ENCODE data around the gene HMGA1. TPM values are rescaled to one million over a fixed set of nuclear protein-coding genes. Genes with fewer than 3 reads are reported as not detected.

HMGA1 gene
- total and polyA plus RNA-seq, 2 of the 13 experiments (the other 11 are each of a cell fraction or from before 2014, with no cell fraction given): 117 to 145 TPM

- TF ChIP-seq YY1 (IDR thresholded peaks at IDR 0.05; ENCODE audit: insufficient read depth, insufficient replicate concordance, low read depth, low read length) (peak; percentile 25), ZNF549 (CRISPR knock-in tag; IDR thresholded peaks at IDR 0.05) (no peak), ZNF484 (CRISPR knock-in tag; IDR thresholded peaks at IDR 0.05; ENCODE audit: borderline replicate concordance, low read depth) (peak; percentile 78; the same call in 1 of the 2 replicates), CHD4 (IDR thresholded peaks at IDR 0.05; ENCODE audit: borderline replicate concordance, low read length) (no peak), ZNF281 (CRISPR knock-in tag; IDR thresholded peaks at IDR 0.05; ENCODE audit: borderline replicate concordance) (peak; percentile 99), ZNF607 (CRISPR knock-in tag; IDR thresholded peaks at IDR 0.05; ENCODE audit: borderline replicate concordance) (peak; percentile 99), JUND (CRISPR knock-in tag; IDR thresholded peaks at IDR 0.05) (0 out of 2 replicates have a peak, but pooled peaks have one; percentile 39), CREB3 (CRISPR knock-in tag; IDR thresholded peaks at IDR 0.05) (peak; percentile 99), POGZ (CRISPR knock-in tag; IDR thresholded peaks at IDR 0.05) (no peak), JARID2 (CRISPR knock-in tag; IDR thresholded peaks at IDR 0.05; ENCODE audit: insufficient replicate concordance) (no peak), ZNF546 (CRISPR knock-in tag; conservative IDR thresholded peaks at IDR 0.05) (peak; percentile 99), GABPA (IDR thresholded peaks at IDR 0.05; ENCODE audit: low read depth, low read length) (peak; percentile 57), GABPA (CRISPR knock-in tag; IDR thresholded peaks at IDR 0.05; ENCODE audit: low read depth) (peak; percentile 58), SMYD3 (CRISPR knock-in tag; IDR thresholded peaks at IDR 0.05) (peak; percentile 67; the same call in 1 of the 2 replicates), ZNF414 (CRISPR knock-in tag; IDR thresholded peaks at IDR 0.05) (no peak), ZNF333 (CRISPR knock-in tag; IDR thresholded peaks at IDR 0.05; ENCODE audit: borderline replicate concordance) (no peak; the same call in 1 of the 2 replicates), ZSCAN9 (CRISPR knock-in tag; IDR thresholded peaks at IDR 0.05; ENCODE audit: borderline replicate concordance) (no peak), RFX1 (IDR thresholded peaks at IDR 0.05) (no peak), HMGXB3 (CRISPR knock-in tag; IDR thresholded peaks at IDR 0.05; ENCODE audit: borderline replicate concordance) (no peak; the same call in 1 of the 2 replicates), ZNF619 (CRISPR knock-in tag; IDR thresholded peaks at IDR 0.05) (no peak), TBP (CRISPR knock-in tag; IDR thresholded peaks at IDR 0.05) (no peak)
Measured at GRCh38 chr6:34237722-34238584, 1.3 kb downstream of the HMGA1 start (continued).

All from HepG2 (cell line).